HCT116 (cell line): ENCODE data around the gene TSC22D1. TPM values are rescaled to one million over a fixed set of nuclear protein-coding genes. Genes with fewer than 3 reads are reported as not detected.

ENCODE experiments used
- ATAC-seq: fragments of 200-7000 bp; cut with Tn5 transposase; 2 replicates; pipeline ENCODE4 v1.9.1; 2020; ENCODE audit warnings: mild to moderate bottlenecking, moderate library complexity
- BruUV-seq: library from RNA; stranded (reverse); fragments of 400-500 nt; replicated peaks from 2 replicates; lab custom pipeline; 2021; lab: Mats Ljungman, UMichigan
- CTCF ChIA-PET: fragments of 300-600 bp; sonication (Branson Sonifier 250); formaldehyde crosslinking; loops from one replicate; lab custom pipeline; 2021; ENCODE audit warnings: antibody characterized with exemption; lab: Charles Lee
- POLR2A ChIA-PET: fragments of 300-600, 350-600 bp; sonication (Branson Sonifier 250); formaldehyde crosslinking; loops from one replicate; lab custom pipeline; 2021; ENCODE audit warnings: antibody characterized with exemption; lab: Charles Lee
- RAD21 ChIA-PET, 2 experiments: fragments of 300-600 bp; sonication (Branson Sonifier 250); formaldehyde crosslinking; loops; one replicate each; lab custom pipeline; 2023; ENCODE audit warnings: low total read pairs in 2 of 2; ENCODE audit not compliant: uncharacterized antibody in 2 of 2, unreplicated experiment in 2 of 2, low non-redundant PET in 1 of 2; lab: Charles Lee
- DNase-seq: peaks from one replicate; pipeline ENCODE4 v3.0.0-alpha.2; 2010; ENCODE audit warnings: low read depth, low spot score
- H2AFZ ChIP-seq: fragments of 200-600 bp; shearing (Covaris generic), sonication (generic); 2 replicates; pipeline ENCODE4 v1.6.1; 2017; ENCODE audit warnings: low read depth, mixed run types, mixed read lengths, antibody characterized with exemption, low read length; ENCODE audit not compliant: poor library complexity, severe bottlenecking
- H3K27ac ChIP-seq: 2 replicates; pipeline ENCODE4 v1.5.1; 2012; ENCODE audit warnings: low read depth, low read length
- H3K27me3 ChIP-seq: fragments of 200-600 bp; sonication (generic); 2 replicates; pipeline ENCODE4 v1.6.1; 2016; ENCODE audit warnings: mixed run types, low read length, mixed read lengths; ENCODE audit not compliant: insufficient read depth
- H3K36me3 ChIP-seq, 2 experiments: fragments of 200-500 bp in 1 of 2; fragments of 200-600 bp in 1 of 2; sonication (Bioruptor generic) in 1 of 2; sonication (generic) in 1 of 2; 2 replicates each; pipeline versions ENCODE4 v1.5.1 to v1.6.1; 2014 to 2016; ENCODE audit warnings: low read length in 2 of 2, inconsistent platforms in 1 of 2, mixed read lengths in 1 of 2, mixed run types in 1 of 2; ENCODE audit not compliant: insufficient read depth in 2 of 2, control insufficient read depth in 1 of 2
- H3K4me1 ChIP-seq, 2 experiments: fragments of 200-600 bp in 1 of 2; sonication (generic) in 1 of 2; 2 replicates each; pipeline versions ENCODE4 v1.5.1 to v1.6.1; 2012 to 2017; ENCODE audit warnings: low read length in 2 of 2, inconsistent platforms in 1 of 2, mild to moderate bottlenecking in 1 of 2, mixed read lengths in 1 of 2, mixed run types in 1 of 2, moderate library complexity in 1 of 2; ENCODE audit not compliant: insufficient read depth in 2 of 2, control insufficient read depth in 1 of 2
- H3K4me2 ChIP-seq: fragments of 200-600 bp; sonication (generic); 2 replicates; pipeline ENCODE4 v1.6.1; 2017; ENCODE audit warnings: mixed run types, low read length, mixed read lengths
- H3K4me3 ChIP-seq, 2 experiments: fragments of 200-600 bp in 1 of 2; sonication (generic) in 1 of 2; replicated peaks in 1 of 2; 2 replicates each; pipeline ENCODE4 v1.5.1; 2011 to 2016; ENCODE audit warnings: low read length in 2 of 2, control low read depth in 1 of 2, low read depth in 1 of 2, mild to moderate bottlenecking in 1 of 2, mixed read lengths in 1 of 2, mixed run types in 1 of 2
- H3K79me2 ChIP-seq: fragments of 200-600 bp; sonication (generic); 2 replicates; pipeline ENCODE4 v1.6.1; 2017; ENCODE audit warnings: mild to moderate bottlenecking, mixed run types, low read length, moderate library complexity, mixed read lengths; ENCODE audit not compliant: insufficient read depth
- H3K9ac ChIP-seq: fragments of 200-600 bp; sonication (generic); 2 replicates; pipeline ENCODE4 v1.6.1; 2016; ENCODE audit warnings: low read length, mixed read lengths
- H3K9me2 ChIP-seq: fragments of 200-600 bp; sonication (generic), shearing (Covaris generic); 2 replicates; pipeline ENCODE4 v1.6.1; 2017; ENCODE audit warnings: mixed run types, mild to moderate bottlenecking, moderate library complexity; ENCODE audit not compliant: insufficient read depth
- H3K9me3 ChIP-seq, 2 experiments: fragments of 200-500 bp in 1 of 2; fragments of 200-600 bp in 1 of 2; sonication (Bioruptor generic) in 1 of 2; sonication (generic) in 1 of 2; 2 replicates each; pipeline ENCODE4 v1.6.1; 2014 to 2017; ENCODE audit warnings: low read length in 2 of 2, mixed read lengths in 2 of 2, inconsistent platforms in 1 of 2, low read depth in 1 of 2, mild to moderate bottlenecking in 1 of 2, mixed run types in 1 of 2, moderate library complexity in 1 of 2; ENCODE audit not compliant: control insufficient read depth in 1 of 2, insufficient read depth in 1 of 2
- H4K20me1 ChIP-seq: fragments of 200-600 bp; sonication (generic), shearing (Covaris generic); 2 replicates; pipeline ENCODE4 v1.6.1; 2017; ENCODE audit warnings: mixed run types, mild to moderate bottlenecking, moderate library complexity; ENCODE audit not compliant: insufficient read depth
- CBX3 ChIP-seq: IDR thresholded peaks from 2 replicates; pipeline ENCODE4 v1.6.1; 2012; ENCODE audit warnings: low read depth
- EGR1 ChIP-seq: IDR thresholded peaks from 2 replicates; pipeline ENCODE4 v1.6.1; 2012; ENCODE audit warnings: low read depth
- ELF1 ChIP-seq: IDR thresholded peaks from 2 replicates; pipeline ENCODE4 v1.6.1; 2012; ENCODE audit warnings: low read depth, borderline replicate concordance
- EZH2 ChIP-seq: fragments of 200-600 bp; sonication (generic); IDR thresholded peaks from 2 replicates; pipeline ENCODE4 v1.6.1; 2017; ENCODE audit warnings: antibody characterized with exemption, mixed run types
- EZH2phosphoT487 ChIP-seq: fragments of 200-600 bp; IDR thresholded peaks from 2 replicates; pipeline ENCODE4 v1.6.1; 2018; ENCODE audit warnings: antibody characterized with exemption, borderline replicate concordance
- FOSL1 ChIP-seq: IDR thresholded peaks from 2 replicates; pipeline ENCODE4 v1.6.1; 2012; ENCODE audit warnings: low read depth
- JUND ChIP-seq: IDR thresholded peaks from 2 replicates; pipeline ENCODE4 v1.6.1; 2012
- POLR2A ChIP-seq: IDR thresholded peaks from 2 replicates; pipeline ENCODE4 v1.7.0; 2011; ENCODE audit warnings: borderline replicate concordance; ENCODE audit not compliant: insufficient read depth, insufficient read length; ENCODE audit errors: extremely low read depth
- POLR2AphosphoS5 ChIP-seq: IDR thresholded peaks from 2 replicates; pipeline ENCODE4 v1.6.1; 2011; ENCODE audit warnings: mild to moderate bottlenecking, low read depth, low read length, moderate library complexity
- RAD21 ChIP-seq: IDR thresholded peaks from 2 replicates; pipeline ENCODE4 v1.6.1; 2012; ENCODE audit warnings: low read depth, mild to moderate bottlenecking
- SIN3A ChIP-seq: IDR thresholded peaks from 2 replicates; pipeline ENCODE4 v1.6.1; 2012; ENCODE audit warnings: low read depth
- SP1 ChIP-seq: IDR thresholded peaks from 2 replicates; pipeline ENCODE4 v1.6.1; 2012; ENCODE audit warnings: low read depth
- SRF ChIP-seq: IDR thresholded peaks from 2 replicates; pipeline ENCODE4 v1.6.1; 2012; ENCODE audit warnings: low read depth
- TCF7L2 ChIP-seq: IDR thresholded peaks from 2 replicates; pipeline ENCODE4 v1.7.0; 2011; ENCODE audit warnings: borderline replicate concordance, inconsistent platforms; ENCODE audit not compliant: insufficient read depth, insufficient read length; ENCODE audit errors: extremely low read depth
- ZFX ChIP-seq: fragments of 450-650 bp; IDR thresholded peaks from 2 replicates; pipeline ENCODE4 v1.6.1; 2017
- intact Hi-C: fragments of 100-400 bp; cut with micrococcal nuclease; formaldehyde crosslinking; loops from 2 replicates; pipeline ENCODE4 v1.10.0; 2022
- total RNA-seq: library from RNA; stranded (reverse); gene quantifications from one replicate; pipeline ENCODE4 v1.2.1, GENCODE V29; 2021; ENCODE audit not compliant: unreplicated experiment
- TF ChIP-seq, protein P1 (sequence below): IDR thresholded peaks from 2 replicates; pipeline ENCODE4 v1.6.1; 2012
- TF ChIP-seq, protein P2 (sequence below), 3 experiments: fragments of 200-600 bp in 1 of 3; sonication (generic) in 1 of 3; IDR thresholded peaks in 2 of 3; conservative IDR thresholded peaks in 1 of 3; 2 replicates each; pipeline ENCODE4 v1.5.1; 2012 to 2017; ENCODE audit warnings: low read depth in 2 of 3, low read length in 2 of 3, antibody characterized with exemption in 1 of 3, borderline replicate concordance in 1 of 3, control low read depth in 1 of 3, mild to moderate bottlenecking in 1 of 3, mixed read lengths in 1 of 3, mixed run types in 1 of 3, moderate library complexity in 1 of 3; ENCODE audit not compliant: insufficient read depth in 1 of 3
- TF ChIP-seq, protein P3 (sequence below): IDR thresholded peaks from 2 replicates; pipeline ENCODE4 v1.6.1; 2012

Gene TSC22D1
- total RNA-seq, 1 experiment from 2014 or later, result 268 TPM

DNA sequence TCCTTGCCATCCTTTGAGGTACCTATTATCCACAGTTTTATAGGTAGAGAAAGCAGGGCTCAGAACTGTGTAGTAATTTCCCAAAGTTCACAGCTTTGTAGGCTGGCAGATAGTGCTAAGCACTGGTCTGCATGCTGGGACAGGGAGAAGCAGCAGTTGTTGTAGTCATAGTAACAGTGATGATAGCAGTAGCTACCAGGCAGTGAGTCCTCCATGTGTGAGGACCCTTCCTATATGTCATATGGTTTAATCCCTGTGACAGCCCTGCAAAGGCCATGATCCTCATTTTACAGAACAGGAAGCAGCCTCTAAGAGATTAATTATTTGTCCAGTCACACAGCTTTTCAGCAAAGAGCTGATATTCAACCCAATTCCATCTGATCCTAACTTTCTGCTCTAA, 181.5 kb downstream of the TSC22D1 start (continued):
- TF ChIP-seq SRF (no peak), JUND (no peak)

DNA sequence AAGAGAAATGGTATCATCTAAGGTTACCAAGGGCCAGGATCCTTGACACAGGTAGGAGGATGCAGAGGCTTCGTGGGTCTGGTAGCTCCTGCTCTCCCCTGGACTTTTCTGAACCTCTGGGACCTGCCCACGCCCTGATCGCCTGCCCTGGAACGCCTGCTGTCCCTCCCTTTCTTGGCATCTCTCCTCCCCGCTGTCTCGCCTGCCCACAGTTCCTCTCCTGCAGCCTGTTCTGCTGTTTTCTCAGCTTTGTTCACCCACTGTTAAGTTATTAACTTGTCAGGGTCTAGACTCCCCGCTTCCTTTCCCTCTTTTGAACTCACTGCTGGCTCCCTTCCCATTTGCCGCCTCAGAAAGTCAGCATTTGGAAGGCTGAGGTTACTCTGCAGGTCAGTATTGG, 182.7 kb downstream of the TSC22D1 start:
- no peak for DNase-seq
- ChIA-PET RAD21 (no interaction called here), CTCF (no interaction called here)

DNA sequence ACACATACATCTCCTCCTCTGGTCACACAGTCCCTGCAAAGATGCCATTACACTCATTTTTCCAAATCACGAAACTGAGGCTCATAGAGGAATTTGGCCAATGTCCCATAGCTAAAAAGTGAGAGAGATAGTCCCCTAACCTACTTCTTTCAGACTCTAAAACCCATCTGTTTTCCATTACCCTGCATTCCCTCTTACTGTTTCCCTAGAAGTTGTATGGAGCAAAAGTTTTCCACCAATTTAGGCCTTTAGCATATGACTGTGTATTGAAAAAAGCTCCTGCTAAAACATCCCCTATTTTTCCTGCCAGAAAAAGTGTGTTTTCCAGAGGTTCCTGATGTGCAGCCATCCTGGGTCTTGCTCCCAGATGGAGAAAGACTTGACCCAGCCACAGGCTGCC, 186.3 kb downstream of the TSC22D1 start:
- ChIA-PET CTCF (no interaction called here), POLR2A (no interaction called here), RAD21 (no interaction called here)
- peaks cover 0 to 3% of the 10 kb centered on the region in 2 experiments; a peak in 1 of 4 replicates for H3K4me1 ChIP-seq
- no peaks in the 10 kb centered on the region for H3K9me3 ChIP-seq
- no peaks in the 10 kb centered on the region for H3K36me3 ChIP-seq
- H3K4me3 ChIP-seq, result no peak overlapping the region
- H4K20me1 ChIP-seq, result no peaks in the 10 kb centered on the region
- ATAC-seq (no peak), DNase-seq (no peak)
- H3K9me2 ChIP-seq, result no peaks in the 10 kb centered on the region; the same call in 1 of the 2 replicates
- no peak overlapping the region for H3K4me2 ChIP-seq
- H3K9ac ChIP-seq, result no peak overlapping the region
- no peaks in the 10 kb centered on the region for H3K79me2 ChIP-seq
- no peak overlapping the region for H3K27ac ChIP-seq
- intact Hi-C loops, result no loop called here
- H3K27me3 ChIP-seq, result no peaks in the 10 kb centered on the region
- H2AFZ ChIP-seq, result no peak overlapping the region
- no TSS peak for BruUV-seq
- TF ChIP-seq EZH2phosphoT487, result no peak
- no peak for TF ChIP-seq POLR2AphosphoS5
- no peak for TF ChIP-seq ZFX
- no peak for TF ChIP-seq EGR1
- TF ChIP-seq JUND, result no peak
- TF ChIP-seq TCF7L2, result no peak
- no peak for TF ChIP-seq SP1
- TF ChIP-seq SIN3A, result no peak
- TF ChIP-seq, protein P1, sequence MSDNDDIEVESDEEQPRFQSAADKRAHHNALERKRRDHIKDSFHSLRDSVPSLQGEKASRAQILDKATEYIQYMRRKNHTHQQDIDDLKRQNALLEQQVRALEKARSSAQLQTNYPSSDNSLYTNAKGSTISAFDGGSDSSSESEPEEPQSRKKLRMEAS, result no peak
- TF ChIP-seq, protein P2, sequence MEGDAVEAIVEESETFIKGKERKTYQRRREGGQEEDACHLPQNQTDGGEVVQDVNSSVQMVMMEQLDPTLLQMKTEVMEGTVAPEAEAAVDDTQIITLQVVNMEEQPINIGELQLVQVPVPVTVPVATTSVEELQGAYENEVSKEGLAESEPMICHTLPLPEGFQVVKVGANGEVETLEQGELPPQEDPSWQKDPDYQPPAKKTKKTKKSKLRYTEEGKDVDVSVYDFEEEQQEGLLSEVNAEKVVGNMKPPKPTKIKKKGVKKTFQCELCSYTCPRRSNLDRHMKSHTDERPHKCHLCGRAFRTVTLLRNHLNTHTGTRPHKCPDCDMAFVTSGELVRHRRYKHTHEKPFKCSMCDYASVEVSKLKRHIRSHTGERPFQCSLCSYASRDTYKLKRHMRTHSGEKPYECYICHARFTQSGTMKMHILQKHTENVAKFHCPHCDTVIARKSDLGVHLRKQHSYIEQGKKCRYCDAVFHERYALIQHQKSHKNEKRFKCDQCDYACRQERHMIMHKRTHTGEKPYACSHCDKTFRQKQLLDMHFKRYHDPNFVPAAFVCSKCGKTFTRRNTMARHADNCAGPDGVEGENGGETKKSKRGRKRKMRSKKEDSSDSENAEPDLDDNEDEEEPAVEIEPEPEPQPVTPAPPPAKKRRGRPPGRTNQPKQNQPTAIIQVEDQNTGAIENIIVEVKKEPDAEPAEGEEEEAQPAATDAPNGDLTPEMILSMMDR (IDR thresholded peaks at IDR 0.05 in 2 of 3, conservative IDR thresholded peaks at IDR 0.05 in 1 of 3; ENCODE audit: borderline replicate concordance in 1 of 3, insufficient read depth in 1 of 3, low read depth in 2 of 3, low read length in 2 of 3), result no peak
- no peak for TF ChIP-seq RAD21
- TF ChIP-seq EZH2, result no peak
- no peak for TF ChIP-seq ELF1
- TF ChIP-seq CBX3, result no peak
- TF ChIP-seq POLR2A, result no peak
- no peak for TF ChIP-seq FOSL1
- TF ChIP-seq, protein P3, sequence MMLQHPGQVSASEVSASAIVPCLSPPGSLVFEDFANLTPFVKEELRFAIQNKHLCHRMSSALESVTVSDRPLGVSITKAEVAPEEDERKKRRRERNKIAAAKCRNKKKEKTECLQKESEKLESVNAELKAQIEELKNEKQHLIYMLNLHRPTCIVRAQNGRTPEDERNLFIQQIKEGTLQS, result no peak

More for the DNA sequence above, 182.7 kb downstream of the TSC22D1 start:
- no peaks in the 10 kb centered on the region for H3K36me3 ChIP-seq
- POLR2A ChIA-PET, result no interaction called here
- H2AFZ ChIP-seq, result no peak overlapping the region
- no peak overlapping the region for H3K4me3 ChIP-seq
- H4K20me1 ChIP-seq, result no peaks in the 10 kb centered on the region
- H3K4me2 ChIP-seq, result no peak overlapping the region
- intact Hi-C loops, result no loop called here
- no peaks in the 10 kb centered on the region; the same call in 1 of the 2 replicates for H3K9me2 ChIP-seq
- no peak for ATAC-seq
- no peak for TF ChIP-seq RAD21
- H3K4me1 ChIP-seq, result peaks cover 0 to 3% of the 10 kb centered on the region in 2 experiments; a peak in 1 of 4 replicates
- H3K9me3 ChIP-seq, result no peaks in the 10 kb centered on the region
- no TSS peak for BruUV-seq
- no peak overlapping the region for H3K9ac ChIP-seq
- no peak overlapping the region for H3K27ac ChIP-seq
- no peaks in the 10 kb centered on the region for H3K27me3 ChIP-seq
- H3K79me2 ChIP-seq, result no peaks in the 10 kb centered on the region
